Endothelial cell (in vitro differentiated cells): ENCODE measurements around the gene RNASEH2A. TPM values are rescaled to one million over a fixed set of nuclear protein-coding genes. Genes with fewer than 3 reads are reported as not detected.
A peak's percentile ranks its signal among the peaks of the same experiment; 100 is the strongest.

Experiments
- DNase-seq: peaks from one replicate; pipeline ENCODE4 v3.0.0; 2021; ENCODE audit warnings: low spot score
- H3K27ac Mint-ChIP-seq: one replicate; pipeline ENCODE4 v1.8.0; 2021; ENCODE audit warnings: mixed read lengths, inconsistent platforms; ENCODE audit not compliant: unreplicated experiment
- H3K27me3 Mint-ChIP-seq: one replicate; pipeline ENCODE4 v1.8.0; 2021; ENCODE audit warnings: mild to moderate bottlenecking, moderate library complexity, mixed read lengths, inconsistent platforms; ENCODE audit not compliant: unreplicated experiment
- H3K36me3 Mint-ChIP-seq: one replicate; pipeline ENCODE4 v1.8.0; 2021; ENCODE audit warnings: mild to moderate bottlenecking, low read depth, mixed read lengths, inconsistent platforms; ENCODE audit not compliant: unreplicated experiment
- H3K4me1 Mint-ChIP-seq: one replicate; pipeline ENCODE4 v1.8.0; 2021; ENCODE audit warnings: mild to moderate bottlenecking, mixed read lengths, inconsistent platforms; ENCODE audit not compliant: unreplicated experiment
- H3K4me3 Mint-ChIP-seq: one replicate; pipeline ENCODE4 v1.8.0; 2021; ENCODE audit warnings: mild to moderate bottlenecking, mixed read lengths, inconsistent platforms; ENCODE audit not compliant: unreplicated experiment
- H3K9me3 Mint-ChIP-seq: one replicate; pipeline ENCODE4 v1.8.0; 2021; ENCODE audit warnings: mixed read lengths, inconsistent platforms; ENCODE audit not compliant: unreplicated experiment
- total RNA-seq: library from RNA; stranded (reverse); fragmentation: NEBNext Ultra II Directional; extraction: Animal tissue kit (Norgen Biotek cat#: 25700); gene quantifications from one replicate; pipeline ENCODE4 v1.2.1, GENCODE V29; 2021; ENCODE audit not compliant: unreplicated experiment
- TF ChIP-seq, protein P1 (sequence below): fragments of 200-600 bp; sonication (generic); IDR thresholded peaks from one replicate; pipeline ENCODE4 v1.5.0; 2021; ENCODE audit warnings: antibody characterized with exemption; ENCODE audit not compliant: unreplicated experiment

The RNASEH2A gene
- total RNA-seq, 1 donor from 2014 or later, result 26.9 TPM

- peak; percentile 84 for DNase-seq
- Mint-ChIP-seq H3K4me1 (peaks cover 19% of the 10 kb centered on the region), H3K27me3 (peaks cover 13% of the 10 kb centered on the region), H3K9me3 (no peaks in the 10 kb centered on the region), H3K27ac (peak overlapping the region; percentile 94), H3K4me3 (peak overlapping the region; percentile 87), H3K36me3 (peaks cover 4% of the 10 kb centered on the region)
- TF ChIP-seq, protein P1, sequence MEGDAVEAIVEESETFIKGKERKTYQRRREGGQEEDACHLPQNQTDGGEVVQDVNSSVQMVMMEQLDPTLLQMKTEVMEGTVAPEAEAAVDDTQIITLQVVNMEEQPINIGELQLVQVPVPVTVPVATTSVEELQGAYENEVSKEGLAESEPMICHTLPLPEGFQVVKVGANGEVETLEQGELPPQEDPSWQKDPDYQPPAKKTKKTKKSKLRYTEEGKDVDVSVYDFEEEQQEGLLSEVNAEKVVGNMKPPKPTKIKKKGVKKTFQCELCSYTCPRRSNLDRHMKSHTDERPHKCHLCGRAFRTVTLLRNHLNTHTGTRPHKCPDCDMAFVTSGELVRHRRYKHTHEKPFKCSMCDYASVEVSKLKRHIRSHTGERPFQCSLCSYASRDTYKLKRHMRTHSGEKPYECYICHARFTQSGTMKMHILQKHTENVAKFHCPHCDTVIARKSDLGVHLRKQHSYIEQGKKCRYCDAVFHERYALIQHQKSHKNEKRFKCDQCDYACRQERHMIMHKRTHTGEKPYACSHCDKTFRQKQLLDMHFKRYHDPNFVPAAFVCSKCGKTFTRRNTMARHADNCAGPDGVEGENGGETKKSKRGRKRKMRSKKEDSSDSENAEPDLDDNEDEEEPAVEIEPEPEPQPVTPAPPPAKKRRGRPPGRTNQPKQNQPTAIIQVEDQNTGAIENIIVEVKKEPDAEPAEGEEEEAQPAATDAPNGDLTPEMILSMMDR, result no peak
These were observed 23.7 kb upstream of the RNASEH2A start for GRCh38 chr19:12782424-12783290.

GRCh38 chr19:12783291-12783848, 23.0 kb upstream of the RNASEH2A start:
- no peak for DNase-seq
- Mint-ChIP-seq H3K4me3 (peak overlapping the region; percentile 84), H3K9me3 (no peaks in the 10 kb centered on the region), H3K27me3 (peaks cover 18% of the 10 kb centered on the region), H3K27ac (peak overlapping the region; percentile 95), H3K4me1 (peaks cover 23% of the 10 kb centered on the region), H3K36me3 (peaks cover 4% of the 10 kb centered on the region)
- TF ChIP-seq, protein P1, result no peak

DNA sequence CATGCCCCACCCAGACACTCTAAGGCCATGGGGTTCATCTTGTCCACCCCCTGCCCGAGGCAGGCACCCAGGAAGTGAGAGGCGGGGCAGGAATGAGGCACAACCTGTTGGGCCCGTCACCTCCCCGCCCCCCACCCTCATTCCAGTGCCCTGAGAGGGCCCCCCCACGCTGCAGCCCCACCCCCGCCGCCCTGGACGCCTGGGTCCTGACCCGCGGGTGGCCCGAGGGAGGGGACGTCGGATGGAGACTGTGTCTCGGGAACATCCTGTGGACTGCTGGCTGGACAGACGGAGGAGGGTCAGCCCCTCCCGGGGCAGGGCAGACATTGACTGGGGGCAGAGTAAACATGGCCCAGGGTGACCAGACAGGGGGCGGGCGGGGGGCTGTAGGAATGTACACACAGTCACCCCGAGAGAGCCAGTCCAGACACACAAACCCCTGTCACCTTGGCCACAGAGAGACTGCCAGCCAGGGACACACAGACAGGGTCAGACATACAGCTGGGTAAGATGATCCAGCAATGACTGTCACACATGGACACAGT, 22.5 kb upstream of the RNASEH2A start:
- H3K36me3 Mint-ChIP-seq, result no peaks in the 10 kb centered on the region
- H3K9me3 Mint-ChIP-seq, result no peaks in the 10 kb centered on the region
- peaks cover 15% of the 10 kb centered on the region for H3K27me3 Mint-ChIP-seq
- no peak for DNase-seq
- peaks cover 22% of the 10 kb centered on the region for H3K4me1 Mint-ChIP-seq
- peak overlapping the region; percentile 84 for H3K4me3 Mint-ChIP-seq
- TF ChIP-seq, protein P1, result no peak
- H3K27ac Mint-ChIP-seq, result peak overlapping the region; percentile 95

GRCh38 chr19:12784394-12784870, 22.0 kb upstream of the RNASEH2A start:
- H3K36me3 Mint-ChIP-seq, result no peaks in the 10 kb centered on the region

More at GRCh38 chr19:12784394-12784870, 22.0 kb upstream of the RNASEH2A start:
- no peak overlapping the region for H3K4me3 Mint-ChIP-seq
- H3K27me3 Mint-ChIP-seq, result peaks cover 16% of the 10 kb centered on the region
- no peak for DNase-seq
- no peaks in the 10 kb centered on the region for H3K9me3 Mint-ChIP-seq
- no peak overlapping the region for H3K27ac Mint-ChIP-seq
- peaks cover 21% of the 10 kb centered on the region for H3K4me1 Mint-ChIP-seq
- TF ChIP-seq, protein P1, result no peak
